Panc1 (cell line): ENCODE measurements around the gene PGRMC2. TPM values are rescaled to one million over a fixed set of nuclear protein-coding genes. Genes with fewer than 3 reads are reported as not detected.

ENCODE experiments used
- ATAC-seq: fragments of 200-7000 bp; cut with Tn5 transposase; 2 replicates; pipeline ENCODE4 v1.9.1; 2020; ENCODE audit warnings: mild to moderate bottlenecking, moderate library complexity
- BruUV-seq: library from RNA; stranded (reverse); fragments of 400-500 nt; replicated peaks from 2 replicates; lab custom pipeline; 2021; lab: Mats Ljungman, UMichigan
- CTCF ChIA-PET: fragments of 300-600 bp; sonication (Branson Sonifier 250); formaldehyde crosslinking; loops from one replicate; lab custom pipeline; 2022; ENCODE audit warnings: antibody characterized with exemption; lab: Charles Lee
- POLR2A ChIA-PET: fragments of 300-600 bp; sonication (Branson Sonifier 250); formaldehyde crosslinking; loops from one replicate; lab custom pipeline; 2022; ENCODE audit warnings: antibody characterized with exemption; lab: Charles Lee
- DNase-seq: peaks from one replicate; pipeline ENCODE4 v3.0.0-alpha.2; 2010; ENCODE audit warnings: low read depth, low spot score
- H3K27ac ChIP-seq: 2 replicates; pipeline ENCODE4 v1.5.1; 2011; ENCODE audit warnings: mild to moderate bottlenecking, low read length, inconsistent platforms
- H3K27me3 ChIP-seq: fragments of 200-500 bp; sonication (Bioruptor generic); 2 replicates; pipeline ENCODE4 v1.6.0; 2014; ENCODE audit warnings: low read length, inconsistent platforms; ENCODE audit not compliant: control insufficient read depth, insufficient read depth
- H3K36me3 ChIP-seq: fragments of 200-500 bp; sonication (Bioruptor generic); 2 replicates; pipeline ENCODE4 v1.5.1; 2014; ENCODE audit warnings: inconsistent platforms, mild to moderate bottlenecking, low read length, moderate library complexity; ENCODE audit not compliant: control insufficient read depth, insufficient read depth
- H3K4me1 ChIP-seq: 2 replicates; pipeline ENCODE4 v1.5.1; 2011; ENCODE audit warnings: inconsistent platforms, mild to moderate bottlenecking, low read length, moderate library complexity; ENCODE audit not compliant: control insufficient read depth, insufficient read depth
- H3K4me3 ChIP-seq, 2 experiments: 2 replicates each; pipeline ENCODE4 v1.5.1; 2011 to 2012; ENCODE audit warnings: low read depth in 2 of 2, low read length in 2 of 2, mild to moderate bottlenecking in 2 of 2, inconsistent platforms in 1 of 2, moderate library complexity in 1 of 2
- H3K9me3 ChIP-seq: fragments of 200-500 bp; sonication (Bioruptor generic); 2 replicates; pipeline ENCODE4 v1.5.1; 2014; ENCODE audit warnings: low read depth, mild to moderate bottlenecking, inconsistent platforms, low read length, moderate library complexity; ENCODE audit not compliant: control insufficient read depth, insufficient read depth
- POLR2AphosphoS5 ChIP-seq: IDR thresholded peaks from 2 replicates; pipeline ENCODE4 v1.6.1; 2012; ENCODE audit warnings: mild to moderate bottlenecking, low read depth, low read length, moderate library complexity
- SIN3A ChIP-seq: IDR thresholded peaks from 2 replicates; pipeline ENCODE4 v1.6.1; 2012; ENCODE audit warnings: low read depth, mild to moderate bottlenecking, low read length, moderate library complexity, borderline replicate concordance; ENCODE audit not compliant: insufficient read depth
- TCF7L2 ChIP-seq: IDR thresholded peaks from 2 replicates; pipeline ENCODE4 v1.6.1; 2011; ENCODE audit warnings: mild to moderate bottlenecking, low read depth, low read length, inconsistent platforms
- in situ Hi-C: cut with HindIII; loops from 2 replicates; pipeline ENCODE4 v1.10.0; 2016; ENCODE audit warnings: low sequenced_read_pairs, low pct_unique_long_range_greater_than_20kb
- intact Hi-C: fragments of 100-400 bp; cut with micrococcal nuclease; formaldehyde crosslinking; loops from one replicate; pipeline ENCODE4 v1.10.0; 2022; ENCODE audit not compliant: unreplicated experiment
- total RNA-seq: library from RNA; stranded (reverse); gene quantifications from one replicate; pipeline ENCODE4 v1.2.1, GENCODE V29; 2021; ENCODE audit not compliant: unreplicated experiment
- TF ChIP-seq, protein P1 (sequence below), 2 experiments: IDR thresholded peaks; 2 replicates each; pipeline ENCODE4 v1.6.1; 2011 to 2012; ENCODE audit warnings: low read depth in 2 of 2, control low read depth in 1 of 2, low read length in 1 of 2, mild to moderate bottlenecking in 1 of 2, moderate library complexity in 1 of 2; ENCODE audit not compliant: insufficient read depth in 1 of 2
- TF ChIP-seq, protein P2 (sequence below): fragments of 450-650 bp; IDR thresholded peaks from 2 replicates; pipeline ENCODE4 v1.5.1; 2017; ENCODE audit warnings: mild to moderate bottlenecking

Gene PGRMC2
- total RNA-seq, 1 experiment from 2014 or later = 47.6 TPM

DNA sequence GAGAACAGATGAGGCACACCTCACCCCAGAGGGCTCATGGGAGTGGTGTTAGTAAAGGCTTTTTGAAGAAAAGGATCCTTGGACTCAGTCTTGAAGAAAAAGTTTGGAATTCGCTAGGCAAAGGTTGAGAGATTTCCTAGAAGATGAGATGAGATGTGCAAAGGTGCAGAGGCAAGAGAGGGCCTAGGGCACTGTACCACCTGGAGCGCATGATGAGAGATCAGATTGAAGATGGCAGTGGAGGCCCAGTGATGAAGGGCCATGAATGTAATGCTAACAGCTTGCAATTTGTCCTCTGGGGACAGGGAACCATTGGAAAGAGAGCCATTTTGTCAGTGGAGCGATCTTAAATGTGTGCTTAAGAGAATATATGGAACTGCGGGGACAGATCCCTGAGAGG is 45.0 kb downstream of the PGRMC2 start:
- Histone ChIP-seq H3K4me3 (no peak overlapping the region), H3K27ac (no peak overlapping the region), H3K4me1 (no peaks in the 10 kb centered on the region), H3K27me3 (no peaks in the 10 kb centered on the region), H3K36me3 (no peaks in the 10 kb centered on the region), H3K9me3 (no peaks in the 10 kb centered on the region; the same call in 1 of the 2 replicates)
- DNase-seq (no peak), ATAC-seq (no peak)
- POLR2A ChIA-PET = no interaction called here
- CTCF ChIA-PET = interaction anchor here (0.5 kb wide), 1 partner anchor 18 kb away, joined by 3 read pairs; no protein-coding TSS in a partner anchor
- intact Hi-C loops = no loop called here
- TF ChIP-seq, protein P1, sequence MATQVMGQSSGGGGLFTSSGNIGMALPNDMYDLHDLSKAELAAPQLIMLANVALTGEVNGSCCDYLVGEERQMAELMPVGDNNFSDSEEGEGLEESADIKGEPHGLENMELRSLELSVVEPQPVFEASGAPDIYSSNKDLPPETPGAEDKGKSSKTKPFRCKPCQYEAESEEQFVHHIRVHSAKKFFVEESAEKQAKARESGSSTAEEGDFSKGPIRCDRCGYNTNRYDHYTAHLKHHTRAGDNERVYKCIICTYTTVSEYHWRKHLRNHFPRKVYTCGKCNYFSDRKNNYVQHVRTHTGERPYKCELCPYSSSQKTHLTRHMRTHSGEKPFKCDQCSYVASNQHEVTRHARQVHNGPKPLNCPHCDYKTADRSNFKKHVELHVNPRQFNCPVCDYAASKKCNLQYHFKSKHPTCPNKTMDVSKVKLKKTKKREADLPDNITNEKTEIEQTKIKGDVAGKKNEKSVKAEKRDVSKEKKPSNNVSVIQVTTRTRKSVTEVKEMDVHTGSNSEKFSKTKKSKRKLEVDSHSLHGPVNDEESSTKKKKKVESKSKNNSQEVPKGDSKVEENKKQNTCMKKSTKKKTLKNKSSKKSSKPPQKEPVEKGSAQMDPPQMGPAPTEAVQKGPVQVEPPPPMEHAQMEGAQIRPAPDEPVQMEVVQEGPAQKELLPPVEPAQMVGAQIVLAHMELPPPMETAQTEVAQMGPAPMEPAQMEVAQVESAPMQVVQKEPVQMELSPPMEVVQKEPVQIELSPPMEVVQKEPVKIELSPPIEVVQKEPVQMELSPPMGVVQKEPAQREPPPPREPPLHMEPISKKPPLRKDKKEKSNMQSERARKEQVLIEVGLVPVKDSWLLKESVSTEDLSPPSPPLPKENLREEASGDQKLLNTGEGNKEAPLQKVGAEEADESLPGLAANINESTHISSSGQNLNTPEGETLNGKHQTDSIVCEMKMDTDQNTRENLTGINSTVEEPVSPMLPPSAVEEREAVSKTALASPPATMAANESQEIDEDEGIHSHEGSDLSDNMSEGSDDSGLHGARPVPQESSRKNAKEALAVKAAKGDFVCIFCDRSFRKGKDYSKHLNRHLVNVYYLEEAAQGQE (IDR thresholded peaks at IDR 0.05; ENCODE audit: insufficient read depth in 1 of 2, low read depth in 2 of 2, low read length in 1 of 2) = no peak
- TF ChIP-seq, protein P2, sequence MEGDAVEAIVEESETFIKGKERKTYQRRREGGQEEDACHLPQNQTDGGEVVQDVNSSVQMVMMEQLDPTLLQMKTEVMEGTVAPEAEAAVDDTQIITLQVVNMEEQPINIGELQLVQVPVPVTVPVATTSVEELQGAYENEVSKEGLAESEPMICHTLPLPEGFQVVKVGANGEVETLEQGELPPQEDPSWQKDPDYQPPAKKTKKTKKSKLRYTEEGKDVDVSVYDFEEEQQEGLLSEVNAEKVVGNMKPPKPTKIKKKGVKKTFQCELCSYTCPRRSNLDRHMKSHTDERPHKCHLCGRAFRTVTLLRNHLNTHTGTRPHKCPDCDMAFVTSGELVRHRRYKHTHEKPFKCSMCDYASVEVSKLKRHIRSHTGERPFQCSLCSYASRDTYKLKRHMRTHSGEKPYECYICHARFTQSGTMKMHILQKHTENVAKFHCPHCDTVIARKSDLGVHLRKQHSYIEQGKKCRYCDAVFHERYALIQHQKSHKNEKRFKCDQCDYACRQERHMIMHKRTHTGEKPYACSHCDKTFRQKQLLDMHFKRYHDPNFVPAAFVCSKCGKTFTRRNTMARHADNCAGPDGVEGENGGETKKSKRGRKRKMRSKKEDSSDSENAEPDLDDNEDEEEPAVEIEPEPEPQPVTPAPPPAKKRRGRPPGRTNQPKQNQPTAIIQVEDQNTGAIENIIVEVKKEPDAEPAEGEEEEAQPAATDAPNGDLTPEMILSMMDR = no peak
- TF ChIP-seq SIN3A (no peak), POLR2AphosphoS5 (no peak), TCF7L2 (no peak)
- in situ Hi-C loops = no loop called here
- BruUV-seq = no TSS peak

DNA sequence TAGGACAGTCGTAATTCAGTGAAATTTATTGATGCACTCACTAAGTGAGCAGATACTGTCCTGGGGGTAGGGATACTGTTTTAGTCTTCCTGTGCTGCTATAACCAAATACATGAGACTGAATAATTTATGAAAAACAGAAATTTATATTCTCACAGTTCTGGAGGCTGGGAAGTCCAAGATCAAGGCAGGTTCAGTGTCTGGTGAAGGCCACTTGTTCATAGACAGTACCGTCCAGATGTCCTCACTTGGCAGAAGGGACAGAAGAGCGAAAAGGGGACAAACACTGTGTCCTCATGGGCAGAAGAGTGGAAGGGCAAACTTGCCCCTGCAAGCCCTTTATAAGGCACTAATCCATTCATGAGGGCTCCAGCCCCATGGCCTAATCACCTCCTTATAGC is 45.6 kb downstream of the PGRMC2 start:
- DNase-seq (no peak), ATAC-seq (no peak)
- Histone ChIP-seq H3K4me3 (no peak overlapping the region), H3K36me3 (no peaks in the 10 kb centered on the region), H3K4me1 (no peaks in the 10 kb centered on the region), H3K9me3 (no peaks in the 10 kb centered on the region), H3K27me3 (no peaks in the 10 kb centered on the region), H3K27ac (no peak overlapping the region)
- BruUV-seq = no TSS peak
- ChIA-PET CTCF (no interaction called here), POLR2A (no interaction called here)
- TF ChIP-seq SIN3A (no peak), TCF7L2 (no peak), POLR2AphosphoS5 (no peak)
- TF ChIP-seq, protein P1 (IDR thresholded peaks at IDR 0.05; ENCODE audit: insufficient read depth in 1 of 2, low read depth in 2 of 2, low read length in 1 of 2) = no peak
- TF ChIP-seq, protein P2 = no peak
- intact Hi-C loops = no loop called here
- in situ Hi-C loops = no loop called here
